ENCODE measurements around the gene ARF1. TPM values are rescaled to one million over a fixed set of nuclear protein-coding genes. Genes with fewer than 3 reads are reported as not detected.
A peak's percentile ranks its signal among the peaks of the same experiment; 100 is the strongest.

ARF1 gene
- total RNA-seq, 1 donor from 2014 or later = 172 TPM

- DNase-seq (ENCODE audit: low spot score) = peak; percentile 40
Measured at GRCh38 chr1:228144193-228144992, 61.9 kb downstream of the ARF1 start.

DNA sequence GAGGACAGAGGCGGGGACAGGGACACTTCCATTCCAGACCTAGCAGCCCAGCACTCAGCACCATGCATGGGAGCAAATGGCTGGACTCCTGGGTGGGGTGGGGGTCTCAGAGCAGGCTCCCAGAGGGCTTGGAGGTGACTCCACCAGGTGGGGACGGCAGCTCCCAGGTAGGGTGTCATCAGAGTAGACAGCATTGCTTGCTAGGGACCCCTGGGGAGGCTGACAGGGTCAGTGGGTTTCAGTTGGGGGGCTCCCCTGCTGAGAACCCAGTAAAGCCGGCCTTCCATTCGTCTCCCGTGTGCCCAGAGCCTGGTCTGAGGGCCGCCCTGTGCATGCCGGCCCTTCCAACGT lies 62.5 kb downstream of the ARF1 start:
- ATAC-seq (no peak), DNase-seq (ENCODE audit: low spot score) (no peak)

More at GRCh38 chr1:228144193-228144992, 61.9 kb downstream of the ARF1 start:
- ATAC-seq = no peak

DNA sequence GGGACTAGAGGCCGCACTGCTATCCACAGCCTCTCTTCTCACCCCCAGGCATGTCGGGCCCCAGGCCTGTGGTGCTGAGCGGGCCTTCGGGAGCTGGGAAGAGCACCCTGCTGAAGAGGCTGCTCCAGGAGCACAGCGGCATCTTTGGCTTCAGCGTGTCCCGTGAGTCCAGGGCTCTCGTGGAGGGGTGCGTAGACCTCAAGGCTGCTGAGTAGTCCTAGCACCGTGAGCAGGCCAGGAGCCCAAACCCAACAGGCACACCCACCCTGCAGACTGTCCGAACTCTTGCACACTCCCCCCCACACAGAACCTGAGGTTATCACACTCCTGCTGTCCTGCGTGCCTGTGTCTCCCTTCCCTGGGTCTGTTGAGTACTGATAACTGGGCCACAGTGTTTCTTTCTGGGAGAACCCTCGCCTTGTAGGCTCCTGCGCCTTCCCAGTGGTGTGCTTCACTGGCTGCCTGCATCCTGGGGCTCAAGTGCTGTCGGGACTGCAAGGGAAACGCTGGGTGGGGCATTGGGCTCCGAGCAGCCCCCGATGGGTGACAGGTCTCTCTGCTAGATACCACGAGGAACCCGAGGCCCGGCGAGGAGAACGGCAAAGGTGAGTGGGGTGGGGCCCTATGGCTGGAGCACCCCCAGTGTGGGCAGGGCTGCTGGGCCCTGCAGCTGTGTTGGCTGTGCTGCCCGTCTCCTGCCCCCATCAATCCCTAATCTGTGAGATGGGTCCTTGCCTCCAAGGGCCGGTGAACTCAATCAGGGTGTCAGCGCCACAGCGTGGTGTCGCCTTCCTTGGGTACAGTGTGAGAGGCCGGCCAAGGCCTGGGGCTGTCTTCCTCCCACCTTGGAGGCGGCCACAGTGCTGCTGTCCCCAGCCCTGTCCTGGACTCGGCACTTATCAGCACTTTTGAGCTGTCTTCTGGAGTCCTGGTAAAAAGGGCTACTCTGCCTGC lies 63.2 kb downstream of the ARF1 start:
- peak; percentile 43 for DNase-seq (ENCODE audit: low spot score)

DNA sequence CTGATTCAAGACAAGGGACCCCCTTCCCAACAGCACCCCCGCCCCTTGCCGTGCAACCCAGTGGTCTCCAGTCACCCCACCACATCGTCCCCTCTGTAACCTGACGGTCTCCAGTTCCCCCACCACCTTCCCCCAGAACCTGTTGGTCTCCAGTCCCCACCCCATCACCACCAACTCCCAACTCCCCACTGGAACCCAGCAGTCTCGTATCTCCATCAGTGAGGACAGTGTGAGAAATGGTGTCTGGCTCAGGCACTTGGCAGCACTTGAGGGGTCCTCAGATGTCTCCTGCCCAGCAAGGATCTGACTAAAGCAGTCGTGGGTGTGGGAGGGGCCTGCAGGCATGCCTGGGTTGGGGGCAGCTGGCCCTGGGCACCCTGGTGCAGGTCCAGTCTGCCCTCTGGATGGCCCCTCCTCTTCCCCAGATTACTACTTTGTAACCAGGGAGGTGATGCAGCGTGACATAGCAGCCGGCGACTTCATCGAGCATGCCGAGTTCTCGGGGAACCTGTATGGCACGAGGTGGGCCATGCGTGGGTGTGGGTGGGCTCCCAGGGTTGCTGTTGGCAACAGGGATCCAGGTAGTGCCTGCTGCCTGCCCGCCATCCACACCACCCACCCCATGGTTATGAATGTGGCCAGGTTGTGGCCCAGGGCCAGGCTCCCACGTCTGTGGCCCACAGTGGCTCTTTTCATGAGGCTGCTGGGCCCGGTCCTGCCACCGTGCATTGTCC lies 64.1 kb downstream of the ARF1 start:
- no peak for DNase-seq (ENCODE audit: low spot score)
- no peak for ATAC-seq

More for the DNA sequence above, 63.2 kb downstream of the ARF1 start:
- no peak for ATAC-seq

DNA sequence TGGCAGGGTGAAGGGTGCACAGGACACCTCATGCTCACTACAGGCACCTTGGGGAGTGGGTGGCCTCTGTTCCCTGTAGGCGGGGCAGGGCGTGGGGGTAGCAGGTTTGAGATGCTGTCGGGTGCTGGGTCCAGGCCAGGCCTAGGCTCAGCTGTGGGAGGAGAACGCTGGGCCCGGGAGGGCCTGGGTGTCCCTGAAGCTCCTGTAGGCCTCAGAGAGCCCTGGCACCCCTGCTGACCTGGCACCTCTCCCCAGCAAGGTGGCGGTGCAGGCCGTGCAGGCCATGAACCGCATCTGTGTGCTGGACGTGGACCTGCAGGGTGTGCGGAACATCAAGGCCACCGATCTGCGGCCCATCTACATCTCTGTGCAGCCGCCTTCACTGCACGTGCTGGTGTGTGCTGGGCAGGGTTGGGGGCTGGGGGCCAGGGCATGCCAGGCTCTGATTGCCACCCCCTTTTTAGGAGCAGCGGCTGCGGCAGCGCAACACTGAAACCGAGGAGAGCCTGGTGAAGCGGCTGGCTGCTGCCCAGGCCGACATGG lies 64.7 kb downstream of the ARF1 start:
- ATAC-seq (no peak), DNase-seq (ENCODE audit: low spot score) (peak; percentile 44)

GRCh38 chr1:228147768-228148167 lies 65.3 kb downstream of the ARF1 start:
- ATAC-seq = no peak
- DNase-seq (ENCODE audit: low spot score) = no peak

DNA sequence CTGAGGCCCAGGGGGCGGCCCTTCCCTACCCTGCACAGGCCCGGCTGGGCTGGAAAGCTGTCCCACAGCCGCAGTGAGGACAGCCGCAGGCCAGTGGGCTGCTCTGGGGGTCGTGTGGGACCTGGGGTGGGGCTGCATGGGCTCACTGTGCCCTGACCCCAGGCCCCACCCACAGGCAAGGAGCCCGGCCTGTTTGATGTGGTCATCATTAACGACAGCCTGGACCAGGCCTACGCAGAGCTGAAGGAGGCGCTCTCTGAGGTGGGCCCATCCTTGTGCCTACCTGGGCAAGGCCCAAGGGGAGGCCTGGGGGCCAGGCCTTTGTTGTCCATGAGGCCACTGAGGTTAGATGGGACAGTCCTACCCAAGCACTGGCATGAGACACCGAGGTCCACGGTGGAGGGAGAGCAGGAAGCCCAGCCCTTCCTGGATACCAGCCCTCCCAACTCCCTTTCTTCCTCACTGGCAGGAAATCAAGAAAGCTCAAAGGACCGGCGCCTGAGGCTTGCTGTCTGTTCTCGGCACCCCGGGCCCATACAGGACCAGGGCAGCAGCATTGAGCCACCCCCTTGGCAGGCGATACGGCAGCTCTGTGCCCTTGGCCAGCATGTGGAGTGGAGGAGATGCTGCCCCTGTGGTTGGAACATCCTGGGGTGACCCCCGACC lies 65.8 kb downstream of the ARF1 start:
- ATAC-seq (no peak), DNase-seq (ENCODE audit: low spot score) (no peak)

Other genes with a start within 250 kb of the ARF1 start
- gene WNT9A, start 134.8 kb upstream of the ARF1 start, total RNA-seq = 0.05 TPM
- not detected for gene WNT3A, start 75.7 kb upstream of the ARF1 start, total RNA-seq
- 6.9 TPM for gene C1orf35, start 20.6 kb downstream of the ARF1 start, total RNA-seq
- 38.0 TPM for gene MRPL55, start 26.6 kb downstream of the ARF1 start, total RNA-seq
- gene GUK1, start 57.6 kb downstream of the ARF1 start, total RNA-seq = 128 TPM
- 0.50 TPM for gene GJC2, start 67.2 kb downstream of the ARF1 start, total RNA-seq
- gene IBA57, start 83.1 kb downstream of the ARF1 start, total RNA-seq = 9.8 TPM
- 3.1 TPM for gene OBSCN, start 125.3 kb downstream of the ARF1 start, total RNA-seq

Measured in left lobe of liver (tissue), 2 donors.